Measurements from ENCODE around the gene TMEM50B.

DNA sequence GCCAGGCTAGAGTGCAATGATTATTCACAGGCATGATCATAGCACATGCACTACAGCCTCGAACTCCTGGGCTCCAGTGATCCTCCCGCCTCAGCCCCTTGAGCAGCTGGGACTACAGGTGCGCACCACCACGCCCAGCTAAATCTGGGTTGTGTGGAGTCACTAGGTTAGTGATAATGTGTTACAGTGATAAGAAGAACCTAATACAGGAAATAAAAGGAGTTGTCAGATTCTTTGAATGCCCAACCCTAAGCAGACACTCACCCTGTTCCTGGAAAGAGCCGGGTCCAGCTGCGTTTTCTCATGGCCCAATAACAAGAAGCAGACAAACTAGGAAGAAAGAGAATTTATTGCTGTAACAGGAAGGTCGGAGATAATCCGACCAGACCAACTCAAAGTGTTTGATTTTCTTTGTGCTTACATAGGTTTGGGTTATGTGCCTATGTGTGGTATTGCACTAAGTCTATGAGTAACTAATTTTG, 67.8 kb downstream of the TMEM50B start:
- TF ChIP-seq REST (IDR thresholded peaks at IDR 0.05; ENCODE audit: unreplicated experiment) (no peak), POLR2AphosphoS5 (IDR thresholded peaks at IDR 0.05; ENCODE audit: low read depth) (no peak), CTCF (conservative IDR thresholded peaks at IDR 0.05; ENCODE audit: low read depth in 2 of 2) (no peak), EZH2 (IDR thresholded peaks at IDR 0.05; ENCODE audit: low read depth, unreplicated experiment) (no peak), STAT1 (IDR thresholded peaks at IDR 0.05; ENCODE audit: unreplicated experiment) (no peak), EZH2phosphoT487 (IDR thresholded peaks at IDR 0.05; ENCODE audit: unreplicated experiment) (no peak), NANOG (IDR thresholded peaks at IDR 0.05; ENCODE audit: borderline replicate concordance) (no peak), CREB1 (CRISPR knock-in tag; IDR thresholded peaks at IDR 0.05; ENCODE audit: low read depth) (no peak), ZNF114 (CRISPR knock-in tag; IDR thresholded peaks at IDR 0.05) (no peak), JUNB (IDR thresholded peaks at IDR 0.05; ENCODE audit: unreplicated experiment) (no peak)
- TF ChIP-seq, protein P1, sequence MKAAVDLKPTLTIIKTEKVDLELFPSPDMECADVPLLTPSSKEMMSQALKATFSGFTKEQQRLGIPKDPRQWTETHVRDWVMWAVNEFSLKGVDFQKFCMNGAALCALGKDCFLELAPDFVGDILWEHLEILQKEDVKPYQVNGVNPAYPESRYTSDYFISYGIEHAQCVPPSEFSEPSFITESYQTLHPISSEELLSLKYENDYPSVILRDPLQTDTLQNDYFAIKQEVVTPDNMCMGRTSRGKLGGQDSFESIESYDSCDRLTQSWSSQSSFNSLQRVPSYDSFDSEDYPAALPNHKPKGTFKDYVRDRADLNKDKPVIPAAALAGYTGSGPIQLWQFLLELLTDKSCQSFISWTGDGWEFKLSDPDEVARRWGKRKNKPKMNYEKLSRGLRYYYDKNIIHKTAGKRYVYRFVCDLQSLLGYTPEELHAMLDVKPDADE (IDR thresholded peaks at IDR 0.05): no peak
- TF ChIP-seq, protein P2, sequence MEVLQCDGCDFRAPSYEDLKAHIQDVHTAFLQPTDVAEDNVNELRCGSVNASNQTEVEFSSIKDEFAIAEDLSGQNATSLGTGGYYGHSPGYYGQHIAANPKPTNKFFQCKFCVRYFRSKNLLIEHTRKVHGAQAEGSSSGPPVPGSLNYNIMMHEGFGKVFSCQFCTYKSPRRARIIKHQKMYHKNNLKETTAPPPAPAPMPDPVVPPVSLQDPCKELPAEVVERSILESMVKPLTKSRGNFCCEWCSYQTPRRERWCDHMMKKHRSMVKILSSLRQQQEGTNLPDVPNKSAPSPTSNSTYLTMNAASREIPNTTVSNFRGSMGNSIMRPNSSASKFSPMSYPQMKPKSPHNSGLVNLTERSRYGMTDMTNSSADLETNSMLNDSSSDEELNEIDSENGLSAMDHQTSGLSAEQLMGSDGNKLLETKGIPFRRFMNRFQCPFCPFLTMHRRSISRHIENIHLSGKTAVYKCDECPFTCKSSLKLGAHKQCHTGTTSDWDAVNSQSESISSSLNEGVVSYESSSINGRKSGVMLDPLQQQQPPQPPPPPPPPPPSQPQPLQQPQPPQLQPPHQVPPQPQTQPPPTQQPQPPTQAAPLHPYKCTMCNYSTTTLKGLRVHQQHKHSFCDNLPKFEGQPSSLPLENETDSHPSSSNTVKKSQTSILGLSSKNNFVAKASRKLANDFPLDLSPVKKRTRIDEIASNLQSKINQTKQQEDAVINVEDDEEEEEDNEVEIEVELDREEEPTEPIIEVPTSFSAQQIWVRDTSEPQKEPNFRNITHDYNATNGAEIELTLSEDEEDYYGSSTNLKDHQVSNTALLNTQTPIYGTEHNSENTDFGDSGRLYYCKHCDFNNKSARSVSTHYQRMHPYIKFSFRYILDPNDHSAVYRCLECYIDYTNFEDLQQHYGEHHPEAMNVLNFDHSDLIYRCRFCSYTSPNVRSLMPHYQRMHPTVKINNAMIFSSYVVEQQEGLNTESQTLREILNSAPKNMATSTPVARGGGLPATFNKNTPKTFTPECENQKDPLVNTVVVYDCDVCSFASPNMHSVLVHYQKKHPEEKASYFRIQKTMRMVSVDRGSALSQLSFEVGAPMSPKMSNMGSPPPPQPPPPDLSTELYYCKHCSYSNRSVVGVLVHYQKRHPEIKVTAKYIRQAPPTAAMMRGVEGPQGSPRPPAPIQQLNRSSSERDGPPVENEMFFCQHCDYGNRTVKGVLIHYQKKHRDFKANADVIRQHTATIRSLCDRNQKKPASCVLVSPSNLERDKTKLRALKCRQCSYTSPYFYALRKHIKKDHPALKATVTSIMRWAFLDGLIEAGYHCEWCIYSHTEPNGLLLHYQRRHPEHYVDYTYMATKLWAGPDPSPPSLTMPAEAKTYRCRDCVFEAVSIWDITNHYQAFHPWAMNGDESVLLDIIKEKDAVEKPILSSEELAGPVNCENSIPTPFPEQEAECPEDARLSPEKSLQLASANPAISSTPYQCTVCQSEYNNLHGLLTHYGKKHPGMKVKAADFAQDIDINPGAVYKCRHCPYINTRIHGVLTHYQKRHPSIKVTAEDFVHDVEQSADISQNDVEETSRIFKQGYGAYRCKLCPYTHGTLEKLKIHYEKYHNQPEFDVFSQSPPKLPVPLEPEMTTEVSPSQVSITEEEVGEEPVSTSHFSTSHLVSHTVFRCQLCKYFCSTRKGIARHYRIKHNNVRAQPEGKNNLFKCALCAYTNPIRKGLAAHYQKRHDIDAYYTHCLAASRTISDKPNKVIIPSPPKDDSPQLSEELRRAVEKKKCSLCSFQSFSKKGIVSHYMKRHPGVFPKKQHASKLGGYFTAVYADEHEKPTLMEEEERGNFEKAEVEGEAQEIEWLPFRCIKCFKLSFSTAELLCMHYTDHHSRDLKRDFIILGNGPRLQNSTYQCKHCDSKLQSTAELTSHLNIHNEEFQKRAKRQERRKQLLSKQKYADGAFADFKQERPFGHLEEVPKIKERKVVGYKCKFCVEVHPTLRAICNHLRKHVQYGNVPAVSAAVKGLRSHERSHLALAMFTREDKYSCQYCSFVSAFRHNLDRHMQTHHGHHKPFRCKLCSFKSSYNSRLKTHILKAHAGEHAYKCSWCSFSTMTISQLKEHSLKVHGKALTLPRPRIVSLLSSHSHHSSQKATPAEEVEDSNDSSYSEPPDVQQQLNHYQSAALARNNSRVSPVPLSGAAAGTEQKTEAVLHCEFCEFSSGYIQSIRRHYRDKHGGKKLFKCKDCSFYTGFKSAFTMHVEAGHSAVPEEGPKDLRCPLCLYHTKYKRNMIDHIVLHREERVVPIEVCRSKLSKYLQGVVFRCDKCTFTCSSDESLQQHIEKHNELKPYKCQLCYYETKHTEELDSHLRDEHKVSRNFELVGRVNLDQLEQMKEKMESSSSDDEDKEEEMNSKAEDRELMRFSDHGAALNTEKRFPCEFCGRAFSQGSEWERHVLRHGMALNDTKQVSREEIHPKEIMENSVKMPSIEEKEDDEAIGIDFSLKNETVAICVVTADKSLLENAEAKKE (CRISPR knock-in tag; IDR thresholded peaks at IDR 0.05): no peak

All from GM23338 (cell line).